ENCODE results near the gene AHI1. TPM values are rescaled to one million over a fixed set of nuclear protein-coding genes. Genes with fewer than 3 reads are reported as not detected.

The AHI1 gene
- polyA plus RNA-seq, 1 donor (not counting 4 experiments of a cell fraction or from before 2014, with no cell fraction given): 7.0 TPM

DNA sequence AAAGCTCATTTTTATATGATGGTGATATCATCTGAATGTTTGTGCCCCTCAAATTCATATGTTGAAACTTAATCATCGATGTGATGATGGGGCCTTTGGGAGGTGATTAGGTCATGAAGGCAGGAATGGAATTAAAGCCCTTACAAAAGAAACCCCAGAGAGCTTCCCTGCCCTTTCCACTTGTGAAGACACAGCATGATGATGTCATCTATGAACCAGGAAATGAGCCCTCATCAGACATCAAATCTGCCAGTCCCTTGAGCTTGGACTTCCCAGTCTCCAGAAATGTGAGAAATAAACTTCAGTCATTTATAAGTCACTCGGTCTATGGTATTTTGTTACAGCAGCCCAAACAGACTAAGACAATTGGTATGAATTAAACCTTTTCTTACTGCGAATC is 163.4 kb downstream of the AHI1 start:
- peak overlapping the region; percentile 6 for H2AFZ ChIP-seq (ENCODE audit: control insufficient read depth, low read length)
- dilution Hi-C loops (cut with MboI; ENCODE audit: extremely low pct_ligation_motif_present, low sequenced_read_pairs): no loop called here
- FAIRE-seq: peak; percentile 5
- DNase-seq (ENCODE audit: low read depth, low spot score): no peak
- no peak overlapping the region for H3K4me3 ChIP-seq (ENCODE audit: control insufficient read depth in 2 of 3, extremely low read depth in 1 of 3, insufficient read depth in 2 of 3, low read depth in 1 of 3, low read length in 3 of 3)
- H3K79me2 ChIP-seq (ENCODE audit: control insufficient read depth, insufficient read depth, low read length): no peaks in the 10 kb centered on the region
- no peaks in the 10 kb centered on the region for H3K27me3 ChIP-seq (ENCODE audit: control insufficient read depth, extremely low read depth, insufficient read depth, low read length)
- H3K9me3 ChIP-seq (ENCODE audit: control insufficient read depth, low read depth, low read length): no peaks in the 10 kb centered on the region
- H4K20me1 ChIP-seq (ENCODE audit: control insufficient read depth, extremely low read depth, insufficient read depth, low read length): no peaks in the 10 kb centered on the region
- no peaks in the 10 kb centered on the region for H3K9me1 ChIP-seq (ENCODE audit: control insufficient read depth, extremely low read depth, insufficient read depth, low read length)
- TF ChIP-seq EZH2 (IDR thresholded peaks at IDR 0.05; ENCODE audit: low read length): no peak
- TF ChIP-seq, protein P1, sequence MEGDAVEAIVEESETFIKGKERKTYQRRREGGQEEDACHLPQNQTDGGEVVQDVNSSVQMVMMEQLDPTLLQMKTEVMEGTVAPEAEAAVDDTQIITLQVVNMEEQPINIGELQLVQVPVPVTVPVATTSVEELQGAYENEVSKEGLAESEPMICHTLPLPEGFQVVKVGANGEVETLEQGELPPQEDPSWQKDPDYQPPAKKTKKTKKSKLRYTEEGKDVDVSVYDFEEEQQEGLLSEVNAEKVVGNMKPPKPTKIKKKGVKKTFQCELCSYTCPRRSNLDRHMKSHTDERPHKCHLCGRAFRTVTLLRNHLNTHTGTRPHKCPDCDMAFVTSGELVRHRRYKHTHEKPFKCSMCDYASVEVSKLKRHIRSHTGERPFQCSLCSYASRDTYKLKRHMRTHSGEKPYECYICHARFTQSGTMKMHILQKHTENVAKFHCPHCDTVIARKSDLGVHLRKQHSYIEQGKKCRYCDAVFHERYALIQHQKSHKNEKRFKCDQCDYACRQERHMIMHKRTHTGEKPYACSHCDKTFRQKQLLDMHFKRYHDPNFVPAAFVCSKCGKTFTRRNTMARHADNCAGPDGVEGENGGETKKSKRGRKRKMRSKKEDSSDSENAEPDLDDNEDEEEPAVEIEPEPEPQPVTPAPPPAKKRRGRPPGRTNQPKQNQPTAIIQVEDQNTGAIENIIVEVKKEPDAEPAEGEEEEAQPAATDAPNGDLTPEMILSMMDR (optimal IDR thresholded peaks at IDR 0.05 in 1 of 3, IDR thresholded peaks at IDR 0.05 in 1 of 3, conservative IDR thresholded peaks at IDR 0.05 in 1 of 3; ENCODE audit: extremely low read depth in 1 of 3, insufficient read depth in 2 of 3, low read length in 3 of 3): no peak
- no peak overlapping the region for H3K27ac ChIP-seq (ENCODE audit: control insufficient read depth, insufficient read depth, low read length)
- no peak overlapping the region for H3K9ac ChIP-seq (ENCODE audit: control insufficient read depth, extremely low read depth, insufficient read depth, low read length)
- no peaks in the 10 kb centered on the region for H3K4me1 ChIP-seq (ENCODE audit: control insufficient read depth, extremely low read depth, insufficient read depth, low read length)
- no peaks in the 10 kb centered on the region for H3K36me3 ChIP-seq (ENCODE audit: control insufficient read depth in 2 of 2, extremely low read depth in 1 of 2, insufficient read depth in 2 of 2, low read length in 2 of 2)
- H3K4me2 ChIP-seq (ENCODE audit: control insufficient read depth, extremely low read depth, insufficient read depth, low read depth, low read length): no peak overlapping the region

DNA sequence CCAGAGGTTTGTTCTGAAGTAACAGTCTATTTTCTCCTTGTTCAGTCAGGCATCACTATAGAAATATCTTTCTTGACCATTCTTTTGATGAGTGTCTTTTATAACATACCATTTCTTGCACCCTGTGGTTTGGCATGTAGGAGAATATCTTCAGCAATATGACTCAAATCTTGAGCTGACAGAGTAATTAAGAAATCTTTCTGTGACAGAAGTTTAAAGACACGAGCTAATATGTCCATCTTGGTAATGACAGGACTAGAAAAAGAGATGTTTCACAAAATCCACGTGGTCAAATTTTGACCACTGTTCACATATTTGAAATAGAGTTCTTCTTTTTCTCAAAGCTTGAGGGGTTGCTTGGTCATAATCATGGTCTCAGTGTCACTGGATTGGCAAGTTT is 166.5 kb downstream of the AHI1 start:
- Histone ChIP-seq H3K9me3 (ENCODE audit: control insufficient read depth, low read depth, low read length) (no peaks in the 10 kb centered on the region), H3K36me3 (ENCODE audit: control insufficient read depth in 2 of 2, extremely low read depth in 1 of 2, insufficient read depth in 2 of 2, low read length in 2 of 2) (no peaks in the 10 kb centered on the region), H3K4me3 (ENCODE audit: control insufficient read depth in 2 of 3, extremely low read depth in 1 of 3, insufficient read depth in 2 of 3, low read depth in 1 of 3, low read length in 3 of 3) (no peak overlapping the region), H4K20me1 (ENCODE audit: control insufficient read depth, extremely low read depth, insufficient read depth, low read length) (no peaks in the 10 kb centered on the region), H3K9ac (ENCODE audit: control insufficient read depth, extremely low read depth, insufficient read depth, low read length) (no peak overlapping the region), H3K79me2 (ENCODE audit: control insufficient read depth, insufficient read depth, low read length) (no peaks in the 10 kb centered on the region), H3K27me3 (ENCODE audit: control insufficient read depth, extremely low read depth, insufficient read depth, low read length) (no peaks in the 10 kb centered on the region), H3K9me1 (ENCODE audit: control insufficient read depth, extremely low read depth, insufficient read depth, low read length) (no peaks in the 10 kb centered on the region), H3K27ac (ENCODE audit: control insufficient read depth, insufficient read depth, low read length) (no peak overlapping the region), H2AFZ (ENCODE audit: control insufficient read depth, low read length) (no peak overlapping the region), H3K4me2 (ENCODE audit: control insufficient read depth, extremely low read depth, insufficient read depth, low read depth, low read length) (no peak overlapping the region), H3K4me1 (ENCODE audit: control insufficient read depth, extremely low read depth, insufficient read depth, low read length) (no peaks in the 10 kb centered on the region)
- no peak for FAIRE-seq
- DNase-seq (ENCODE audit: low read depth, low spot score): no peak
- TF ChIP-seq, protein P1 (optimal IDR thresholded peaks at IDR 0.05 in 1 of 3, IDR thresholded peaks at IDR 0.05 in 1 of 3, conservative IDR thresholded peaks at IDR 0.05 in 1 of 3; ENCODE audit: extremely low read depth in 1 of 3, insufficient read depth in 2 of 3, low read length in 3 of 3): no peak
- no peak for TF ChIP-seq EZH2 (IDR thresholded peaks at IDR 0.05; ENCODE audit: low read length)
- dilution Hi-C loops (cut with MboI; ENCODE audit: extremely low pct_ligation_motif_present, low sequenced_read_pairs): no loop called here

All from keratinocyte (primary cell).